Fibroblast of upper back skin (primary cell): ENCODE results near the gene OR2V2.
"Not testable (repeated sequence)": the region's sequence is repeated elsewhere in the genome, so short reads cannot be mapped to it uniquely, and the experiment has no call there.

Experiments
- DNase-seq: peaks from one replicate; pipeline ENCODE4 v3.0.0-alpha.2; 2013

Gene OR2V2

GRCh38 chr5:181146927-181147636 is at the start of gene OR2V2:
Gene OR2V2 (plus strand): TSS chr5:181147586. CDS start chr5:181154943, 7,357 bp downstream.
- DNase-seq, result not testable (repeated sequence)

- DNase-seq, result not testable (repeated sequence)
Measured at GRCh38 chr5:181097759-181098491, 49.5 kb upstream of the OR2V2 start.

GRCh38 chr5:181098762-181099601 is 48.4 kb upstream of the OR2V2 start:
- DNase-seq, result no peak

GRCh38 chr5:181099602-181100086 is 47.7 kb upstream of the OR2V2 start:
- no peak for DNase-seq

- DNase-seq, result no peak
Measured at GRCh38 chr5:181100121-181100875, 47.1 kb upstream of the OR2V2 start.

- not testable (repeated sequence) for DNase-seq
Measured at GRCh38 chr5:181101030-181101641, 46.2 kb upstream of the OR2V2 start.

- DNase-seq, result not testable (repeated sequence)
Measured at GRCh38 chr5:181101930-181102674, 45.3 kb upstream of the OR2V2 start.

GRCh38 chr5:181104259-181104568 is 43.2 kb upstream of the OR2V2 start:
- not testable (repeated sequence) for DNase-seq

GRCh38 chr5:181104606-181105390 is 42.6 kb upstream of the OR2V2 start:
- DNase-seq, result not testable (repeated sequence)

- no peak for DNase-seq
Measured at GRCh38 chr5:181105391-181106025, 41.9 kb upstream of the OR2V2 start.

- DNase-seq, result no peak
Measured at GRCh38 chr5:181107699-181108098, 39.7 kb upstream of the OR2V2 start.

- DNase-seq, result no peak
Measured at GRCh38 chr5:181108578-181109165, 38.7 kb upstream of the OR2V2 start.

GRCh38 chr5:181109489-181110013 is 37.8 kb upstream of the OR2V2 start:
- no peak for DNase-seq

- no peak for DNase-seq
Measured at GRCh38 chr5:181111010-181111409, 36.4 kb upstream of the OR2V2 start.

GRCh38 chr5:181112476-181112875 is 34.9 kb upstream of the OR2V2 start:
- DNase-seq, result no peak

- not testable (repeated sequence) for DNase-seq
Measured at GRCh38 chr5:181113572-181113971, 33.8 kb upstream of the OR2V2 start.

GRCh38 chr5:181114284-181114843 is 33.0 kb upstream of the OR2V2 start:
- DNase-seq, result no peak

- peak; percentile 40 for DNase-seq
Measured at GRCh38 chr5:181114844-181115778, 32.3 kb upstream of the OR2V2 start.
